Retinal pigment epithelial cell (primary cell): ENCODE results near the gene TBC1D32.
"Not testable (repeated sequence)": the region's sequence is repeated elsewhere in the genome, so short reads cannot be mapped to it uniquely, and the experiment has no call there.

ENCODE experiments used
- DNase-seq: peaks from one replicate; pipeline ENCODE4 v3.0.0-alpha.2; 2010; ENCODE audit warnings: low read depth
- H3K4me3 ChIP-seq: 2 replicates; pipeline ENCODE4 v1.5.1; 2011; ENCODE audit warnings: mild to moderate bottlenecking, low read length, control low read depth, moderate library complexity
- CTCF ChIP-seq: conservative IDR thresholded peaks from 2 replicates; pipeline ENCODE4 v1.5.1; 2011; ENCODE audit warnings: low read depth, low read length, control low read depth, inconsistent platforms

TBC1D32 gene

GRCh38 chr6:121302882-121303281, 31.4 kb downstream of the TBC1D32 start:
- no peak for DNase-seq
- no peak overlapping the region for H3K4me3 ChIP-seq
- no peak for TF ChIP-seq CTCF

GRCh38 chr6:121301156-121301555, 33.1 kb downstream of the TBC1D32 start:
- H3K4me3 ChIP-seq, DNase-seq: not testable (repeated sequence)

- TF ChIP-seq CTCF = no peak
- no peak overlapping the region for H3K4me3 ChIP-seq
- no peak for DNase-seq
Measured at GRCh38 chr6:121297694-121298093, 36.6 kb downstream of the TBC1D32 start.

GRCh38 chr6:121285041-121285440, 49.2 kb downstream of the TBC1D32 start:
- TF ChIP-seq CTCF = no peak
- no peak overlapping the region for H3K4me3 ChIP-seq
- DNase-seq = no peak

GRCh38 chr6:121274666-121275295, 59.5 kb downstream of the TBC1D32 start:
- DNase-seq = peak; percentile 16
- no peak for TF ChIP-seq CTCF
- H3K4me3 ChIP-seq = no peak overlapping the region

- H3K4me3 ChIP-seq = no peak overlapping the region
- no peak for DNase-seq
- no peak for TF ChIP-seq CTCF
Measured at GRCh38 chr6:121263742-121264141, 70.5 kb downstream of the TBC1D32 start.

- DNase-seq = no peak
- H3K4me3 ChIP-seq = no peak overlapping the region
- TF ChIP-seq CTCF = no peak
Measured at GRCh38 chr6:121260651-121261102, 73.6 kb downstream of the TBC1D32 start.
